Measurements from ENCODE around the gene YDJC.
A peak's percentile ranks its signal among the peaks of the same experiment; 100 is the strongest.
"Not testable (repeated sequence)": the region's sequence is repeated elsewhere in the genome, so short reads cannot be mapped to it uniquely, and the experiment has no call there.

YDJC gene

DNA sequence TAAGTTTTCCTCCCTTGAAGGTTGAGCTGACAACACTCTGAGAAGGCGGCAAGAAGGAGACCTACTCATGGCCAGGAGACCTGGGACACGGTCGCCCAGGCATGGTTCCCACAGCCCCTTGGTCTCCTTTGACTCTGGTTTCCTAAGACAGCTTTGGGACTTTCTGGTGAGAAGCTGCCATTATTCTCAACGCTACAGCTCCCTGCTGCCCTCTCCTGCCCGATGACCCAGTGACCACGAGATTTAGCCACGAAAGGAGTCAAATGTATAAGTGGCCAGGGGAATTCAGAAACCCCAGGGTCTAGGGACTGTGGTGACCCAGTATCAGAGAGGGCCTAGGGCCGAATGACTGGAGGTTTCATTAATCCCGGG, 11.6 kb upstream of the YDJC start:
- Mint-ChIP-seq H3K36me3 (ENCODE audit: low read depth) (peaks cover 13% of the 10 kb centered on the region), H3K9me3 (no peaks in the 10 kb centered on the region), H3K27ac (peak overlapping the region; percentile 95), H3K4me1 (peaks cover 31% of the 10 kb centered on the region), H3K4me3 (peak overlapping the region; percentile 86), H3K27me3 (ENCODE audit: low read depth, poor library complexity) (peaks cover 12% of the 10 kb centered on the region)
- DNase-seq: peak; percentile 51
- TF ChIP-seq, protein P1, sequence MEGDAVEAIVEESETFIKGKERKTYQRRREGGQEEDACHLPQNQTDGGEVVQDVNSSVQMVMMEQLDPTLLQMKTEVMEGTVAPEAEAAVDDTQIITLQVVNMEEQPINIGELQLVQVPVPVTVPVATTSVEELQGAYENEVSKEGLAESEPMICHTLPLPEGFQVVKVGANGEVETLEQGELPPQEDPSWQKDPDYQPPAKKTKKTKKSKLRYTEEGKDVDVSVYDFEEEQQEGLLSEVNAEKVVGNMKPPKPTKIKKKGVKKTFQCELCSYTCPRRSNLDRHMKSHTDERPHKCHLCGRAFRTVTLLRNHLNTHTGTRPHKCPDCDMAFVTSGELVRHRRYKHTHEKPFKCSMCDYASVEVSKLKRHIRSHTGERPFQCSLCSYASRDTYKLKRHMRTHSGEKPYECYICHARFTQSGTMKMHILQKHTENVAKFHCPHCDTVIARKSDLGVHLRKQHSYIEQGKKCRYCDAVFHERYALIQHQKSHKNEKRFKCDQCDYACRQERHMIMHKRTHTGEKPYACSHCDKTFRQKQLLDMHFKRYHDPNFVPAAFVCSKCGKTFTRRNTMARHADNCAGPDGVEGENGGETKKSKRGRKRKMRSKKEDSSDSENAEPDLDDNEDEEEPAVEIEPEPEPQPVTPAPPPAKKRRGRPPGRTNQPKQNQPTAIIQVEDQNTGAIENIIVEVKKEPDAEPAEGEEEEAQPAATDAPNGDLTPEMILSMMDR (IDR thresholded peaks at IDR 0.05): peak; percentile 33

DNA sequence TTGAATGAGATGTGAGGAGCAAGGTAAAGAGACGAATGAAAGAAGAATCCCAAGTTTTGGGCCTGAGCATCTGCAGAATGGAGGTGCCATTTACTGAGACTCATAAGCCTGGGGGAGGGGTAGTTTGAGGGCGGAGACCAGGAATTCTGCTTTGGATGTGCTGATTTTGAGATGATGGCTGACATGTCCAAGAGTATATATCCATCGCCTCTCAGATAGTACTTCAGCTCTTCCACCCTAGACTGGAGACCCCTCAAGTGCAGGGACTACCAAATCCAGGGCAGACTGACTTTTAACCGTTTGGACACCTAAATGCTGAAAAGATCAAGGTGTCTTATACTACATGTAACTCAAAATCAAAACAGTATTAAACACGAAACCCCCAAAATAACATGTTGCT, 11.0 kb upstream of the YDJC start:
- Mint-ChIP-seq H3K27me3 (ENCODE audit: low read depth, poor library complexity) (peaks cover 12% of the 10 kb centered on the region), H3K27ac (no peak overlapping the region), H3K36me3 (ENCODE audit: low read depth) (peaks cover 10% of the 10 kb centered on the region), H3K4me1 (peaks cover 29% of the 10 kb centered on the region), H3K4me3 (peak overlapping the region; percentile 86), H3K9me3 (no peaks in the 10 kb centered on the region)
- no peak for DNase-seq
- TF ChIP-seq, protein P1 (IDR thresholded peaks at IDR 0.05): no peak

DNA sequence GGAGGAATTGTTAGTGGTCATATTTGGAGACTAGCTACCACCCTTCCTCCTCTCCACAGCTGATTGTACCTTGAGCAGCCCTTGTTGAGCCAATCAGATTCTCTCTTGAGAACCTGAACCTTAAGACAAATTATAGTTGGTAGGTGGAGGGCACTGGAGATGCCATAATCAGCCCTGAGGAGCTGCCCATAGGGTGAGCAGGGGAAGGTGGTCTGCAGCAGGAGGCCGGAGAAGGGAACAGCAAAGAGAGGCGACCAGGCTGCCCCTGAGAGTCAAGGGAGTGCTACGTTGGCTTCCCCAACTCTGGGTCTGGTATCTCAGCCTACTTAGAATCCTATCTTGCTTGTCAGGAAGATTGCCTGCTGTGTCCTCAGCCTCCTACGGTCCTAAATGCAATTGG, 9.5 kb upstream of the YDJC start:
- H3K4me3 Mint-ChIP-seq: no peak overlapping the region
- H3K27me3 Mint-ChIP-seq (ENCODE audit: low read depth, poor library complexity): peaks cover 12% of the 10 kb centered on the region
- H3K36me3 Mint-ChIP-seq (ENCODE audit: low read depth): peaks cover 10% of the 10 kb centered on the region
- no peaks in the 10 kb centered on the region for H3K9me3 Mint-ChIP-seq
- no peak overlapping the region for H3K27ac Mint-ChIP-seq
- H3K4me1 Mint-ChIP-seq: peaks cover 29% of the 10 kb centered on the region
- TF ChIP-seq, protein P1 (IDR thresholded peaks at IDR 0.05): no peak
- no peak for DNase-seq

DNA sequence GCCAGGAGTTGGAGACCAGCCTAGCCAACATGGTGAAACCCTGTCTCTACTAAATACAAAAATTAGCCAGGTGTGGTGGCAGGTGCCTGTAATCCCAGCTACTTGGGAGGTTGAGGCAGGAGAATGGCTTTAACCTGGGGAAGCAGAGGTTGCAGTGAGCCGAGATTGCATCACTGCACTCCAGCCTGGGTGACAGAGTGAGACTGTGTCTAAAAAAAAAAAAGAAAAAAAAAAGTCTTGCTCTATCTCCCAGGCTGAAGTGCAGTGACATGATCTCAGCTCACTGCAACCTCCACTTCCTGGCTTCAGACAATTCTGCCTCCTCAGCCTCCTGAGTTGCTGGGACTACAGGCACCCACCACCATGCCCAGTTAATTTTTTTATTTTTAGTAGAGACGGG, 7.6 kb upstream of the YDJC start:
- not testable (repeated sequence) for H3K9me3 Mint-ChIP-seq; DNase-seq; H3K36me3 Mint-ChIP-seq (ENCODE audit: low read depth); H3K27ac Mint-ChIP-seq; H3K4me3 Mint-ChIP-seq; H3K27me3 Mint-ChIP-seq (ENCODE audit: low read depth, poor library complexity)
- H3K4me1 Mint-ChIP-seq: peaks cover 17% of the 10 kb centered on the region

DNA sequence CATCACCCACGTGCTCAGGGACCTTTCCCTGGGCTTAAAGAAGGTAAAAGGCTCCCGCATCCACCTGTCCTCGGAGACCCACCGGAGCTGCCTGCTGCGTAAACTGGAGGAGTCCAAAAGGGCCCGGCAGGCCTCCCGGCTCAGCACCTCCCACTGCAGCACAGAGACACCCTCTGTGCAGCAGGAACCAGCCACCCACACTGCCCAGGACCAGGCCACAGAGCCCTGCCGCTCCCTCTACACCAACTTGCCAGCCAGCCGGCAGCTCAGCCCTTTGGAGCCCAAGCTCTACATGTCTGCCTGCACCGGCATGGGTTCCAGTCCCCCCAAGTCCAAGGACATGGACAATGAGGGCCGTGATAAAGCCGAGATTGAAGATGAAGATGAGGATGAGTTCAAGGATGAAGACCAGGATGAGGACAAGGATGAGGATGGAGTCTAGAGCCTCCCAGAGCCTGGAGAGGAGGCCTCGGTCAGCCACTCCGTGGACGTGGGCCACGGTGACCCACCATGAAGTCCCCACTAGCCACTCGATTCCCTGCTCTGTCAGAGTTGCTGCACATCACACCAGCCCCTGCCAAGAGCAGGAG, 6.9 kb upstream of the YDJC start:
- H3K9me3 Mint-ChIP-seq: no peaks in the 10 kb centered on the region
- peaks cover 9% of the 10 kb centered on the region for H3K27me3 Mint-ChIP-seq (ENCODE audit: low read depth, poor library complexity)
- H3K36me3 Mint-ChIP-seq (ENCODE audit: low read depth): no peaks in the 10 kb centered on the region
- TF ChIP-seq, protein P1 (IDR thresholded peaks at IDR 0.05): no peak
- no peak for DNase-seq
- H3K4me3 Mint-ChIP-seq: no peak overlapping the region
- H3K4me1 Mint-ChIP-seq: peaks cover 13% of the 10 kb centered on the region
- H3K27ac Mint-ChIP-seq: no peak overlapping the region

DNA sequence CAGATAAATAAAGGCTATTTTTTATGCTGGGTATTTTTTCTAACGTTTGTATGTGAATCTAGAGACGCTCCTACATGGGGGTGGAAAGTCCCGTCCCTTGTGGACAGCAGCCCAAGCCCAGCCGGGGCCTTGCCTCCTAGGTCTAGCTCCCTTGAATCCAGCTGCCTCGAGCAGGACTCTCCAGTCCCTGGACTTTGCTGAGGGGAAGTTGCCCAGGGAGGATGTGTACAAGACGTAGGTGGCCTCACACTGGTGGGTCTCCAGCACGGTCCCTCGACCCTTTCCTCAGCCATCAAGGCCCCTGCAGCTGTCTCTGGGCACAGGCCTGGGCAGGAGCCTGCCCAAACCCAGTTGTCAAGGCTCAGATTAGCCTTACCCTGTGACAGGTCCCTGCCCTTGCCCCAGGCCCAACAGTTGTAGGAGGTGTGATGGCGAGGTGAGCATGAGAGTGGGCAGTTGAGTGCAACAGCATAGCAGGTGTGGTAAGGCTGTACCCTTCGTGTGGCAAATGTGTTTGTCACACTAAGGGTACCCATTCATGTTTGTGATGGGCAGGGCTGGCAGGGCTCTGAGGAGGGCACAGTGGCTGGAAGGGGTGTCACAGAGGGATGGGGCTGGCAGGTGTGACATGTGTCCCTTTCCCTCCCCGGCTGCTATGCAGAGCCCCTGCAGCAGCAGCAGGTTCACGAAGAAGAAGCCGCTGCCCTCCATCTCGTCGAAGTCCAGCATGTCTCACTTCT, 6.1 kb upstream of the YDJC start:
- no peak for DNase-seq
- no peaks in the 10 kb centered on the region for H3K9me3 Mint-ChIP-seq
- H3K27ac Mint-ChIP-seq: no peak overlapping the region
- peaks cover 6% of the 10 kb centered on the region for H3K4me1 Mint-ChIP-seq
- no peak overlapping the region for H3K4me3 Mint-ChIP-seq
- H3K27me3 Mint-ChIP-seq (ENCODE audit: low read depth, poor library complexity): peaks cover 6% of the 10 kb centered on the region
- TF ChIP-seq, protein P1 (IDR thresholded peaks at IDR 0.05): no peak
- no peaks in the 10 kb centered on the region for H3K36me3 Mint-ChIP-seq (ENCODE audit: low read depth)

Measured in nephron progenitor cell (in vitro differentiated cells).